NCI-H82 (cell line): ENCODE data around the gene KRT7.

Experiments
- DNase-seq: peaks from one replicate; lab custom pipeline; 2025; lab: John Stamatoyannopoulos, UW

KRT7 gene

DNA sequence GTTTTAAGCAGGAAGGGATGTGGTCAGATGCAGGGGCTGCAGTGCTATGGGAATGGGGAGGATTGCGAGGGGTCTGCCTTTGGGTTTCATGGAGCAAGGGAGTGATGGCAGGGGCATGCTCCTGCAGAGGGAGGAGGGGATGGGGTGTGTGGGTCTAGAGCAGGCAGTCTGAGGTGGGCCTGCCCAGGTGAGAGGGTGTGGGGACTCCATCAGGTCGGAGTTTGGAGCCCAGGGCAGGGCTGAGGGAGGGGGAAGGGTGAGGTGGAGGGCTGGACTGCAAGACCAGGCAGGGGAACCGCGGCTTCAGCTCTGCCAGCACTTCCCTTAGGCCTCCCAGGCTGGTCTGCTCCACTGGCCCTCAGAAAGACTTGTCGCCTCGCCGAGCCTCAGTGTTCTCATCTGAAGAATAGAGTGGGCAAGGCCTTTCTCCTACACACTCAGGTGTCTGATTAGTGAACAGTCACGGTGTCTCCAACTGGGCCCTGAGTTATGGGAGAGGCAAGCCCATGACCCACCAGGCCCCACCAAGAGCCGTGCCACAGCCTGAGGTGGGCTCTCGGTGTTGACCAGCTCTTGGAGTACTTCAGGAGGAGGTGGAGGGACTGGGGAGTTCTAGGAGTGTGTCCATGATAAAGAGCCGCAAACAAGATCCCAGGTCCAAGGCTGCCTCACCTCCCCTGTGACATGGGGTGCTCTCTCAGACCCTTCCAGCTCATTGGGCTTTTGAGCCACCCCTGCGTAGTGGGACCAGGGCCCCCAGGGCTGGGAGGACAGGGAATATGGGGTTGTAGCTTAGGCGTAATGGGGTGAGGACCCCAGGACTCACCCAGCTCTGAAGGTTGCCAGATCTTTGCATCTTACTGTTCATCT is 21.1 kb upstream of the KRT7 start:
- DNase-seq = no peak

DNA sequence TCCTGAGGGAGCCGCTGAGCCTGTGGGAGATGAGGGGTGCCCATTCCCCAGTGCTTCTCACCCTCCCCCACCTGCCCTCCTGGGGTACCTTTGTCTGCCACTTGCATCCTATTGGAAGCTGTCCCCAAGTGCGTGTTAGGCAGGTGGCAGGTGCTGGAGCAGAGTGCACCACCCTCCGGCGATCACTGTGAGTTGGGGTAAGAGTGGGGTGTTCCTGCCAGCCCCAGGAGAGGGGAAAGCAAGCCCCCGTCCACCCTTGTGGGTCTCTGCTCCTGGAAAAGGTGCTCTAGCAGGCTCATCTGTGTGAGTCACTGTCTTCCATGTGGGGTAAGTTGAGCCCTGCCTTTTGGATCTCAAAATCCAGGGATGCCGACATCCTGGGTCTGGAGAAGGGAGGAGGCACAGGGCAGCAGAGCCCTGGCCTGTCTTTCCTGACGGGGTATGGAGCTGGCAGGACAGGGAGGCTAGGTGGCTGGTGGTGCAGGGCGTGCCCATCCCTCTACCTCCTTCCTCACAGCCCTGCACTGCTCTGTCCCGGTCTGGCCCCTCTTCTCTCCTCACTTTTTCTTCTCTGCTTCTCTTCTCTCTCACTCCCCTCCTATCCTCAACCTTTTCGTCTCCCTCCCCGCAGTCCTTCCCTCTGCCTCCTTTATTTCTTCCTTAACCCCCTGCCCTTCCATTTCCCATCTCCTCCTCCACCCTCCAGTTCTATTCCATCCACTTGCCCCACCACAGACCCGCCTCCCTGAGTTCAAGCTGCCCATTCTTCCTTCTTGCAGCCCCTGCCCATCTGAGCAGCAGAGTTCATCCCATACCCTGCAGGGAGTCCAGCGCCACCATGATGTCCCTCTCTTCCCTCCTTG is 20.1 kb upstream of the KRT7 start:
- DNase-seq = no peak

- peak; percentile 85 for DNase-seq
These were observed 19.3 kb upstream of the KRT7 start for GRCh38 chr12:52213564-52214420.

GRCh38 chr12:52214421-52214802 is 18.6 kb upstream of the KRT7 start:
- DNase-seq = no peak

DNA sequence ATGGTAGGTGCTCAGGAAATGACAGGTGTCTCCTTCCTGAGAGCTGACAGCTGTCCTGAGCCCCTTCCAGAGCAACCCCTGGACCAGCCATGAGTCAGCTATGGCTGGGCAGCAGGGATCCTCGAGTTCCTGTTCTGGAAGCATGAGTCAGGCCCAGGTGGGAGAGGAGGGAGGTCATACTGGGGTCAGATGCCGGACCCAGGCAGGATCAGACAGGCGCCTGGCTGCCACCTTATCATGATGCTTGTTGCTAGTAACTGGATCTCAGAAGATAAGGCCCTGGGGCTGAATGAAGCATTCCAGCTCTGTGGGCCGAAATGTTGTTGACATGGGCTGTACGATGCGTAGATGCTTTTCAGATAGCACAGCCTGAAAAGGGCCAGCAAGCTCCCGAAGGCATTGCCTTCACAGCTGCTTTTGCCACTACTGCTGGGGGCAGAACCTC is 17.4 kb upstream of the KRT7 start:
- no peak for DNase-seq

DNA sequence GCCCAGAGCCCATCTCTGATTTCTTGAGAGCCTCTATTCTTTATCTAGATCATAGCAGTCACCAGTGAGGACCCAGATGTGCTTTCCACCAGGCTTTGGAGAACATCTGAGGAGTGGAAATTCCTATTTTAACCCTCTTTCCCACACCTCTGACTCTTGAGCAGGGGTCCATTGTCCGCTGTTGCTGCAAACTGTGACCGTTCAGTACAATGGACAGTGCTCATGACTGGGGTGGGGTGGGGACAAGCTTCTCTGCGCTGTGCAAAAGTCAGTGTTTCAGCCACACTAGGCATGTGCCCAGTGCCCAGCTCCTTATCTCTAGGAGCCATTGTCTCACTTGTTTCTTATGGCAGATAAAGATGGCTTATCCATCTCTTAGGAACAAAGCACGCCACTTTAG is 16.9 kb upstream of the KRT7 start:
- no peak for DNase-seq

GRCh38 chr12:52216807-52217206 is 16.2 kb upstream of the KRT7 start:
- no peak for DNase-seq

- no peak for DNase-seq
These were observed 15.8 kb upstream of the KRT7 start for GRCh38 chr12:52217223-52217622.

- DNase-seq = no peak
These were observed 15.0 kb upstream of the KRT7 start for GRCh38 chr12:52218001-52218400.

- DNase-seq = no peak
These were observed 12.6 kb upstream of the KRT7 start for GRCh38 chr12:52220477-52220876.

DNA sequence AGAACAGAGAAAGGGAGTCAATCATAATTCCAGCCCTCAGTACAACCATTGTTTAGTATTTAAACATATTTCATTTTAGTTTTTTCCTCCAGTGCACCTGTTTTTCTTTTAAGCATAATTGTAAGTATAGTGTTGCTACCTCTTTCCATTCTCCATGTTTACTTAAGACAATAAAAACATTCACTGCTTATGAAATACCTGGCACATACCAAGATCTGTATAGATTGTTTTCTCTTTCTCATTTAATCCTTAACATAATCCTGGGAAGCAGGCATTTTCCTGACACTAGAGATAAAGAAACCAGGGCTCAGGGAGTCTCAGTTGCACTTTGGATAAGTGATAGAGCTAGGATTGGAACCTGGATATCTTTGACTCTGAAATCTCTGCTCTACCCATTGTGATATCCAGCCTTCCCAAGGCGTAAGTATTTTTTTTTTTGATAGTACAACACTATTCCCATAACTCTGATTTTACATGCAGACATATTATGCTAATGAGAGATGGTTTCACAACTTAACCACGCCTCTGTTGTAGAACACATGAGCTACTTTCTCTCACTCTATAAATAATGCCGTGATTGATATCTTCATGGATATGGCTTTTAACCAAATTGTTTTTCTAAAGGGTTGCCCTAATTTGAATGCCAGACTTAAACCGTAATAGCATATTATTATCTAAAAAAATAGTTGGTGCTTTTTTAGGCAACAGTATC is 11.8 kb upstream of the KRT7 start:
- DNase-seq = no peak

GRCh38 chr12:52221912-52222457 is 11.1 kb upstream of the KRT7 start:
- peak; percentile 68 for DNase-seq

DNA sequence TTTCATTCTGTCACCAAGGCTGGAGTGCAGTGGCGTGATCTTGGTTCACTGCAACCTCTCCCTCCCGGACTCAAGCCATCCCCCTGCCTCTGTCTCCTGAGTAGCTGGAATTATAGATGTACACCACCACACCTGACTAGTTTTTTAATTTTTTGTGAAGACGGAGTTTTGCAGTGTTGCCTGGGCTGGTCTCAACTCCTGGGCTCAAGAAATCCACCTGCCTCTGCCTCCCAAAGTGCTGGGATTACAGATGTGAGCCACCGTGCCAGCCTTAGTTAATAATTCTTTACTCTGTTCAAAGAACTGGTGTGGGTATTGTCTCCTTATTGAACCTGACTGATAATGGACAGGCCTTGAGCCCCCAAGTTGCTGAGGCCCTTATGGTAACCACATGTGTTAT is 10.4 kb upstream of the KRT7 start:
- DNase-seq = no peak

- no peak for DNase-seq
These were observed 9.5 kb upstream of the KRT7 start for GRCh38 chr12:52223406-52224039.

GRCh38 chr12:52224151-52224550 is 8.9 kb upstream of the KRT7 start:
- DNase-seq = no peak

DNA sequence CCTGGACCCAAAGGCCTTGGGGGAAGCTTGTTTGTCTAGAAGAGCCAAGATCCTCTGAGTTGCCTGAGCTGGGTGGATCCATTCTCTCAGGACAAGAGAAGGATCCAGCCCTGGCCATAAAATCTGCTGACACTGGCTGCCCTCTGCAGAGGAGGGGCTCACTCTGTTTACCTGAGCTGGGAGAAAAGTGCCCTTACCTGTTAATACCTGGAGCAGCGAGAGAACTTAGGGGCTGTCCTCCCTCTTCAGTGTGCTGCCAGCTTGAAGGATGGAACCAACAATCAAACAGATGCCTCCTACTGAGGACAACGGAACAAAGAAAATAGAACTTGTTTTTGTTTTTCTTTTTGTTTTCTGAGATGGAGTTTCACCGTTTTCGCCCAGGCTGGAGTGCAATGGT is 7.3 kb upstream of the KRT7 start:
- DNase-seq = no peak

DNA sequence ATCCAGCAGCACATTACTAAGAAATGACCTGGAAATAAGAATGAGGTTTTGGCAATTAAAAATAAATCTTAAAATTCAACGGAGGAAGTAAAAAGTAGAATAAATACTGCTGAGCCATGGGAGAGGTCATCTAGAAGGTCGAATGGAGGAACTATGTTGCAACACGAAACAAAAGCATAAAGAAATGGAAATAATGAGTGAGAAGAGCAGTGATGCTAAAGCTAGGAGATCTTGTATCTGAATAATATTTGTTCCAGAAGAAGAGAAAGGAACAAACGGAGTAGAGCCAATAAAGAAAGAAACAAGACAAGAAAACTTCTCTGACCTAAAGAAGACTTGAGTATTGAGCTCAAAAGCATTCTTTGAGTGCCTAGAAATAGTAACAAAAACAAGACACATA is 6.6 kb upstream of the KRT7 start:
- no peak for DNase-seq

- no peak for DNase-seq
These were observed 5.4 kb upstream of the KRT7 start for GRCh38 chr12:52227606-52228166.

- DNase-seq = no peak
These were observed 4.7 kb upstream of the KRT7 start for GRCh38 chr12:52228366-52228765.

DNA sequence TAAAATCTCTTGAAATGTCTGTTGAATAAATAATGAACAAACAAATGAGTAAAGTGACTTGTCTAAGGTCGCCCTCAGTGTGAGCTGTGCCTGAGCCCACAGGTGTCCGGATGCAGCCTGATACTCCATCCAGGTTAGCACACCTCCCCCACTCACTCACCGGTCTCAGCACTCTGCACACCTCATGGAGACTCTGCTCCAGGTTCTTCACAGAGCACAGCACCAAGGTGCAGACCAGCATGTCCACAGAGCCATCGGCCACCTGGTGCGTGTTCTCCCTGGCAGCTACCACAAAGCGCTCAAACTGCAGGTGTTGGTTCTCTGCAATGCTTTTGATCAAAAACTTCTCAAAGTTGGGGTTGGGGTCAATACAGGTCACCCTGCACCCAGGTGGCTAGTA is 4.1 kb upstream of the KRT7 start:
- DNase-seq = no peak
